GM23248 (cell line): ENCODE measurements around the gene PDLIM5. TPM values are rescaled to one million over a fixed set of nuclear protein-coding genes. Genes with fewer than 3 reads are reported as not detected.

ENCODE experiments used
- DNase-seq: peaks from one replicate; pipeline ENCODE4 v3.0.0-alpha.2; 2015
- H2AFZ ChIP-seq: fragments of 200-600 bp; sonication (generic); 2 replicates; pipeline ENCODE4 v1.6.1; 2016; ENCODE audit warnings: antibody characterized with exemption
- H3F3A ChIP-seq: fragments of 200-600 bp; sonication (generic); 2 replicates; pipeline ENCODE4 v1.6.1; 2016; ENCODE audit warnings: mild to moderate bottlenecking, antibody characterized with exemption, mixed run types; ENCODE audit not compliant: insufficient read depth
- H3K27ac ChIP-seq: fragments of 200-600 bp; sonication (generic); 2 replicates; pipeline ENCODE4 v1.5.1; 2016; ENCODE audit warnings: mild to moderate bottlenecking
- H3K27me3 ChIP-seq: fragments of 200-600 bp; sonication (generic); replicated peaks from 2 replicates; pipeline ENCODE4 v1.6.1; 2016; ENCODE audit warnings: mild to moderate bottlenecking; ENCODE audit not compliant: insufficient read depth
- H3K36me3 ChIP-seq: fragments of 200-600 bp; sonication (generic); 2 replicates; pipeline ENCODE4 v1.6.1; 2016; ENCODE audit warnings: low read depth, mild to moderate bottlenecking
- H3K4me1 ChIP-seq: fragments of 200-600 bp; sonication (generic); 2 replicates; pipeline ENCODE4 v1.6.1; 2016; ENCODE audit warnings: mild to moderate bottlenecking; ENCODE audit not compliant: insufficient read depth
- H3K4me2 ChIP-seq: fragments of 200-600 bp; sonication (generic); one replicate; pipeline ENCODE4 v1.6.1; 2016; ENCODE audit warnings: mild to moderate bottlenecking; ENCODE audit not compliant: unreplicated experiment
- H3K4me3 ChIP-seq: fragments of 200-600 bp; sonication (generic); 2 replicates; pipeline ENCODE4 v1.5.1; 2016; ENCODE audit warnings: mild to moderate bottlenecking
- H3K79me2 ChIP-seq: fragments of 200-600 bp; sonication (generic); 2 replicates; pipeline ENCODE4 v1.6.1; 2016; ENCODE audit warnings: mild to moderate bottlenecking; ENCODE audit not compliant: insufficient read depth
- H3K9ac ChIP-seq: fragments of 200-600 bp; sonication (generic); 2 replicates; pipeline ENCODE4 v1.6.1; 2016; ENCODE audit warnings: mild to moderate bottlenecking
- H3K9me2 ChIP-seq: fragments of 200-600 bp; sonication (generic); 2 replicates; pipeline ENCODE4 v1.6.1; 2016; ENCODE audit warnings: mixed run types, mild to moderate bottlenecking, moderate library complexity; ENCODE audit not compliant: insufficient read depth
- H3K9me3 ChIP-seq: fragments of 200-600 bp; sonication (generic); one replicate; pipeline ENCODE4 v1.6.1; 2017; ENCODE audit warnings: low read depth
- H4K20me1 ChIP-seq: fragments of 200-600 bp; sonication (generic); 2 replicates; pipeline ENCODE4 v1.6.0; 2016; ENCODE audit not compliant: insufficient read depth
- EZH2 ChIP-seq: fragments of 200-600 bp; sonication (generic); IDR thresholded peaks from 2 replicates; pipeline ENCODE4 v1.6.1; 2018; ENCODE audit warnings: antibody characterized with exemption, mild to moderate bottlenecking; ENCODE audit not compliant: insufficient read depth, poor library complexity, severe bottlenecking
- EZH2phosphoT487 ChIP-seq: fragments of 200-600 bp; sonication (generic); IDR thresholded peaks from 2 replicates; pipeline ENCODE4 v1.6.1; 2018; ENCODE audit warnings: antibody characterized with exemption, moderate library complexity, mild to moderate bottlenecking, low read depth; ENCODE audit not compliant: insufficient read depth
- WGBS, 2 experiments: methylation state at CpG; one replicate each; pipeline ENCODE4 v1.1.6; 2015 to 2017; ENCODE audit warnings: low lambda C conversion rate in 2 of 2, low coverage in 1 of 2; ENCODE audit errors: missing lambda C conversion rate in 2 of 2; 5-methylcytosine and 5-hydroxymethylcytosine counted together
- in situ Hi-C: fragments of 300-500 bp; cut with MboI; formaldehyde crosslinking; loops from 2 replicates; pipeline ENCODE4 v1.15.0; 2020
- polyA plus RNA-seq: library from polyadenylated mRNA; unstranded; fragments of >200 nt; fragmentation: Nextera tagmentation; extraction: Ambion mirVana; gene quantifications from 2 replicates; pipeline ENCODE4 v1.2.1, GENCODE V29; 2016
- total RNA-seq: library from RNA; depleted of rRNA; stranded (reverse); fragments of >200 nt; shearing (Covaris generic); gene quantifications from 2 replicates; pipeline ENCODE4 v1.2.3, GENCODE V29; 2014

PDLIM5 gene
- total and polyA plus RNA-seq, 2 experiments from 2014 or later = 115 to 149 TPM

GRCh38 chr4:94648699-94649098 lies 197.0 kb downstream of the PDLIM5 start:
- Histone ChIP-seq H3K27ac (no peak overlapping the region), H3K79me2 (peaks cover 18% of the 10 kb centered on the region), H3K9me3 (no peaks in the 10 kb centered on the region), H3K9me2 (no peaks in the 10 kb centered on the region), H3K4me2 (no peak overlapping the region), H2AFZ (no peak overlapping the region), H3K4me3 (no peak overlapping the region), H3F3A (peaks cover 4% of the 10 kb centered on the region), H3K36me3 (peaks cover 46% of the 10 kb centered on the region), H3K4me1 (peaks cover 11% of the 10 kb centered on the region), H4K20me1 (no peaks in the 10 kb centered on the region), H3K9ac (no peak overlapping the region), H3K27me3 (no peaks in the 10 kb centered on the region)
- DNase-seq = no peak
- WGBS, 2 experiments = 92 to 96% methylated on average over 6 to 7 of the region's 7 CpGs
- TF ChIP-seq EZH2phosphoT487 (no peak), EZH2 (no peak)
- in situ Hi-C loops = no loop called here

- Histone ChIP-seq H2AFZ (no peak overlapping the region), H3K4me2 (peak overlapping the region; percentile 11), H3K4me3 (no peak overlapping the region), H3K4me1 (peaks cover 11% of the 10 kb centered on the region), H3K9ac (no peak overlapping the region), H4K20me1 (no peaks in the 10 kb centered on the region), H3K9me2 (no peaks in the 10 kb centered on the region), H3F3A (peaks cover 1% of the 10 kb centered on the region; the same call in 1 of the 2 replicates), H3K9me3 (no peaks in the 10 kb centered on the region), H3K36me3 (peaks cover 47% of the 10 kb centered on the region), H3K79me2 (peaks cover 21% of the 10 kb centered on the region), H3K27me3 (no peaks in the 10 kb centered on the region), H3K27ac (no peak overlapping the region)
- DNase-seq = no peak
- no peak for TF ChIP-seq EZH2phosphoT487
- TF ChIP-seq EZH2 = no peak
- in situ Hi-C loops = no loop called here
- 93 to 100% methylated on average over 1 of the region's 1 CpG for WGBS, 2 experiments
These were observed 197.8 kb downstream of the PDLIM5 start for GRCh38 chr4:94649381-94650133.

- Histone ChIP-seq H3K79me2 (peaks cover 19% of the 10 kb centered on the region), H3K9me2 (no peaks in the 10 kb centered on the region), H3K4me3 (no peak overlapping the region), H2AFZ (no peak overlapping the region), H3K9me3 (no peaks in the 10 kb centered on the region), H3K9ac (no peak overlapping the region), H4K20me1 (no peaks in the 10 kb centered on the region), H3K4me1 (peaks cover 11% of the 10 kb centered on the region), H3K4me2 (no peak overlapping the region), H3K36me3 (peaks cover 47% of the 10 kb centered on the region), H3F3A (peaks cover 7% of the 10 kb centered on the region; the same call in 1 of the 2 replicates), H3K27ac (no peak overlapping the region), H3K27me3 (no peaks in the 10 kb centered on the region)
- in situ Hi-C loops = no loop called here
- no peak for DNase-seq
- TF ChIP-seq EZH2phosphoT487 = no peak
- no peak for TF ChIP-seq EZH2
- WGBS, 2 experiments = 65 to 67% methylated on average over 5 of the region's 5 CpGs
These were observed 198.4 kb downstream of the PDLIM5 start for GRCh38 chr4:94650134-94650495.

- Histone ChIP-seq H3K9ac (no peak overlapping the region), H3K4me2 (no peak overlapping the region), H3K36me3 (peaks cover 43% of the 10 kb centered on the region), H3K27me3 (no peaks in the 10 kb centered on the region), H4K20me1 (no peaks in the 10 kb centered on the region), H3K9me3 (no peaks in the 10 kb centered on the region), H3F3A (peaks cover 8% of the 10 kb centered on the region; the same call in 1 of the 2 replicates), H3K79me2 (peaks cover 14% of the 10 kb centered on the region), H3K9me2 (no peaks in the 10 kb centered on the region), H3K27ac (no peak overlapping the region), H3K4me3 (no peak overlapping the region), H3K4me1 (peaks cover 11% of the 10 kb centered on the region), H2AFZ (no peak overlapping the region)
- in situ Hi-C loops = no loop called here
- no peak for TF ChIP-seq EZH2
- TF ChIP-seq EZH2phosphoT487 = no peak
- WGBS, 2 experiments = 80 to 81% methylated on average over 3 of the region's 3 CpGs
- no peak for DNase-seq
These were observed 198.9 kb downstream of the PDLIM5 start for GRCh38 chr4:94650690-94651089.
